ENCODE measurements around the gene MARK4. TPM values are rescaled to one million over a fixed set of nuclear protein-coding genes. Genes with fewer than 3 reads are reported as not detected.

MARK4 gene
- total RNA-seq, 1 experiment from 2014 or later = 37.7 TPM

- no peak for TF ChIP-seq SRF (IDR thresholded peaks at IDR 0.05; ENCODE audit: low read depth)
- no peak for TF ChIP-seq EGR1 (IDR thresholded peaks at IDR 0.05; ENCODE audit: low read depth)
- no peak for TF ChIP-seq ZNF274 (IDR thresholded peaks at IDR 0.05; ENCODE audit: low read depth, low read length)
- no peak for TF ChIP-seq ELF1 (IDR thresholded peaks at IDR 0.05; ENCODE audit: borderline replicate concordance, low read depth)
- TF ChIP-seq SIN3A (IDR thresholded peaks at IDR 0.05; ENCODE audit: low read depth) = no peak
- no peak for TF ChIP-seq MAX (IDR thresholded peaks at IDR 0.05)
- TF ChIP-seq YY1 (IDR thresholded peaks at IDR 0.05; ENCODE audit: extremely low read depth, insufficient replicate concordance, low read depth, low read length) = no peak
- CTCF ChIA-PET = no interaction called here
- Histone ChIP-seq H3K36me3 (ENCODE audit: control insufficient read depth in 1 of 2, insufficient read depth in 2 of 2, low read length in 2 of 2) (no peaks in the 10 kb centered on the region), H4K20me1 (ENCODE audit: insufficient read depth) (no peaks in the 10 kb centered on the region), H3K4me2 (ENCODE audit: low read length) (no peak overlapping the region), H3K9me3 (ENCODE audit: control insufficient read depth in 1 of 2, insufficient read depth in 1 of 2, low read depth in 1 of 2, low read length in 2 of 2) (no peaks in the 10 kb centered on the region), H3K27me3 (ENCODE audit: insufficient read depth, low read length) (no peaks in the 10 kb centered on the region), H3K79me2 (ENCODE audit: insufficient read depth, low read length) (no peaks in the 10 kb centered on the region), H2AFZ (ENCODE audit: low read depth, low read length, poor library complexity, severe bottlenecking) (no peak overlapping the region), H3K4me1 (ENCODE audit: control insufficient read depth in 1 of 2, insufficient read depth in 2 of 2, low read length in 2 of 2) (no peaks in the 10 kb centered on the region), H3K9me2 (ENCODE audit: insufficient read depth) (no peaks in the 10 kb centered on the region), H3K4me3 (replicated peaks in 1 of 2; ENCODE audit: low read depth in 1 of 2, low read length in 2 of 2) (no peak overlapping the region), H3K9ac (ENCODE audit: low read length) (no peak overlapping the region), H3K27ac (ENCODE audit: low read depth, low read length) (no peak overlapping the region)
- intact Hi-C loops (cut with micrococcal nuclease) = no loop called here
- RAD21 ChIA-PET (ENCODE audit: low non-redundant PET in 1 of 2, low total read pairs in 2 of 2, uncharacterized antibody in 2 of 2, unreplicated experiment in 2 of 2) = interaction anchor here in 1 of 2 experiments (0.6 kb wide), 1 partner anchor 30 kb away, joined by 3 read pairs; no protein-coding TSS in a partner anchor
- BruUV-seq (replicated peaks) = no TSS peak
- no peak for DNase-seq (ENCODE audit: low read depth, low spot score)
- POLR2A ChIA-PET = interaction anchor here (0.7 kb wide), 1 partner anchor 206 kb away, joined by 3 read pairs; no protein-coding TSS in a partner anchor
- ATAC-seq = no peak
Observed at GRCh38 chr19:45206328-45206727, 44.7 kb upstream of the MARK4 start.

- Histone ChIP-seq H3K9me3 (ENCODE audit: control insufficient read depth in 1 of 2, insufficient read depth in 1 of 2, low read depth in 1 of 2, low read length in 2 of 2) (no peaks in the 10 kb centered on the region), H3K9me2 (ENCODE audit: insufficient read depth) (no peaks in the 10 kb centered on the region), H3K4me2 (ENCODE audit: low read length) (no peak overlapping the region), H2AFZ (ENCODE audit: low read depth, low read length, poor library complexity, severe bottlenecking) (no peak overlapping the region), H3K27ac (ENCODE audit: low read depth, low read length) (no peak overlapping the region), H3K79me2 (ENCODE audit: insufficient read depth, low read length) (no peaks in the 10 kb centered on the region), H3K27me3 (ENCODE audit: insufficient read depth, low read length) (no peaks in the 10 kb centered on the region), H3K9ac (ENCODE audit: low read length) (no peak overlapping the region), H4K20me1 (ENCODE audit: insufficient read depth) (no peaks in the 10 kb centered on the region), H3K36me3 (ENCODE audit: control insufficient read depth in 1 of 2, insufficient read depth in 2 of 2, low read length in 2 of 2) (no peaks in the 10 kb centered on the region), H3K4me3 (replicated peaks in 1 of 2; ENCODE audit: low read depth in 1 of 2, low read length in 2 of 2) (no peak overlapping the region), H3K4me1 (ENCODE audit: control insufficient read depth in 1 of 2, insufficient read depth in 2 of 2, low read length in 2 of 2) (no peaks in the 10 kb centered on the region)
- DNase-seq (ENCODE audit: low read depth, low spot score) (no peak), ATAC-seq (no peak)
- ChIA-PET RAD21 (ENCODE audit: low non-redundant PET in 1 of 2, low total read pairs in 2 of 2, uncharacterized antibody in 2 of 2, unreplicated experiment in 2 of 2) (no interaction called here), POLR2A (no interaction called here), CTCF (no interaction called here)
- intact Hi-C loops (cut with micrococcal nuclease) = no loop called here
- BruUV-seq (replicated peaks) = no TSS peak
- TF ChIP-seq CBX3 (IDR thresholded peaks at IDR 0.05; ENCODE audit: low read depth) (no peak), ATF3 (IDR thresholded peaks at IDR 0.05) (no peak), YY1 (IDR thresholded peaks at IDR 0.05; ENCODE audit: extremely low read depth, insufficient replicate concordance, low read depth, low read length) (no peak), ZFX (IDR thresholded peaks at IDR 0.05) (no peak), ELF1 (IDR thresholded peaks at IDR 0.05; ENCODE audit: borderline replicate concordance, low read depth) (no peak), SRF (IDR thresholded peaks at IDR 0.05; ENCODE audit: low read depth) (no peak), MAX (IDR thresholded peaks at IDR 0.05) (no peak), CEBPB (IDR thresholded peaks at IDR 0.05; ENCODE audit: low read depth) (no peak), RAD21 (IDR thresholded peaks at IDR 0.05; ENCODE audit: low read depth) (no peak), ZBTB33 (IDR thresholded peaks at IDR 0.05; ENCODE audit: extremely low read depth, insufficient replicate concordance, low read length) (no peak)
Observed at GRCh38 chr19:45211751-45212381, 39.2 kb upstream of the MARK4 start.
